MM.1S (cell line): ENCODE results near the gene SLC1A1.

Experiments used
- CTCF ChIP-seq: fragments of 300-600 bp; sonication (generic); IDR thresholded peaks from 2 replicates; pipeline ENCODE4 v1.5.1; 2016; ENCODE audit warnings: antibody characterized with exemption, low read length, mixed read lengths
- EZH2 ChIP-seq: fragments of 300-600 bp; sonication (generic); optimal IDR thresholded peaks from 2 replicates; pipeline ENCODE3; 2017; ENCODE audit warnings: low read depth, mild to moderate bottlenecking, antibody characterized with exemption, low read length, mixed read lengths

DNA sequence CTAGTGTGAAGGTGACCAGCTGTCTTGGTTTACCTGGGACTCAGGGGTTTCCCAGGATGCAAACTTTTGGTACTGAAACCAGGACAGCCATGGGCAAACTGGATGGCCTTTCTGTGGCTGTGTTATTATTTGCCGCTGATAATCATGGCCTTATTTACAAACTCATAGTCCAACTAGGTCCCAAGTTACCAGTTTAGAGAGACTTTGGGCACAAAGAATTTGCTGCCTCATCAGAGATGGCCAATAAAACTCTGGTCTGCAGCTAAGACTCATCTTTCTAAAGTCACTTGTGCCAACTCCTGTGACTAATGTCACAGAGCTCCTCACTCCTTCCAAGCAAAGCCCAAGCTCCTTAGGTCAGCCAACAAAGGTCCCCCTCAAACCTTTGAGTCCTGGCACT, 124.4 kb downstream of the SLC1A1 start:
- TF ChIP-seq CTCF (no peak), EZH2 (no peak)
